H4 (cell line): ENCODE data around the gene RNF40. TPM values are rescaled to one million over a fixed set of nuclear protein-coding genes. Genes with fewer than 3 reads are reported as not detected.

Experiments used
- DNase-seq: peaks from one replicate; pipeline ENCODE4 v3.0.0-alpha.2; 2015; ENCODE audit warnings: low spot score
- total RNA-seq: library from RNA; depleted of rRNA; stranded (reverse); fragments of >200 nt; shearing (Covaris generic); gene quantifications from 2 replicates; pipeline ENCODE4 v1.2.3, GENCODE V29; 2014

The RNF40 gene
- total RNA-seq, 1 experiment from 2014 or later = 57.9 TPM

GRCh38 chr16:30740364-30741251 lies 21.5 kb upstream of the RNF40 start:
- DNase-seq = peak; percentile 62

- DNase-seq = peak; percentile 37
These were observed 20.6 kb upstream of the RNF40 start for GRCh38 chr16:30741461-30741914.

- no peak for DNase-seq
These were observed 18.4 kb upstream of the RNF40 start for GRCh38 chr16:30743716-30744115.

GRCh38 chr16:30744183-30744582 lies 17.9 kb upstream of the RNF40 start:
- DNase-seq = no peak

- DNase-seq = no peak
These were observed 17.0 kb upstream of the RNF40 start for GRCh38 chr16:30745082-30745481.

- DNase-seq = no peak
These were observed 15.4 kb upstream of the RNF40 start for GRCh38 chr16:30746638-30747175.

- no peak for DNase-seq
These were observed 14.8 kb upstream of the RNF40 start for GRCh38 chr16:30747331-30747730.

- DNase-seq = peak; percentile 99
These were observed 14.1 kb upstream of the RNF40 start, which contains the start of gene PHKG2 for GRCh38 chr16:30747799-30748633. PHKG2 (plus strand) TSS chr16:30748425; CDS start chr16:30748821, 396 bp downstream.

GRCh38 chr16:30748634-30749445 lies 13.3 kb upstream of the RNF40 start:
- DNase-seq = no peak

- DNase-seq = no peak
These were observed 11.9 kb upstream of the RNF40 start for GRCh38 chr16:30750201-30750600.

- DNase-seq = no peak
These were observed 11.2 kb upstream of the RNF40 start for GRCh38 chr16:30750876-30751465.

GRCh38 chr16:30753596-30753995 lies 8.5 kb upstream of the RNF40 start:
- DNase-seq = no peak

- no peak for DNase-seq
These were observed 6.0 kb upstream of the RNF40 start for GRCh38 chr16:30755955-30756780.

- no peak for DNase-seq
These were observed 5.4 kb upstream of the RNF40 start for GRCh38 chr16:30756781-30757100.

- DNase-seq = no peak
These were observed 4.8 kb upstream of the RNF40 start for GRCh38 chr16:30757316-30757715.

GRCh38 chr16:30758988-30759491 lies 3.1 kb upstream of the RNF40 start:
- no peak for DNase-seq

GRCh38 chr16:30760001-30760559 lies 2.0 kb upstream of the RNF40 start:
- no peak for DNase-seq

GRCh38 chr16:30760577-30761426 lies 1.3 kb upstream of the RNF40 start:
- DNase-seq = no peak

GRCh38 chr16:30761427-30761927 lies 645 bp upstream of the RNF40 start:
- DNase-seq = no peak
